LNCAP (cell line): ENCODE data around the gene DOCK4.

ENCODE experiments used
- TF ChIP-seq, protein P1 (sequence below): fragments of 450-650 bp; IDR thresholded peaks from 2 replicates; pipeline ENCODE4 v1.5.1; 2017; ENCODE audit warnings: mild to moderate bottlenecking

DOCK4 gene

DNA sequence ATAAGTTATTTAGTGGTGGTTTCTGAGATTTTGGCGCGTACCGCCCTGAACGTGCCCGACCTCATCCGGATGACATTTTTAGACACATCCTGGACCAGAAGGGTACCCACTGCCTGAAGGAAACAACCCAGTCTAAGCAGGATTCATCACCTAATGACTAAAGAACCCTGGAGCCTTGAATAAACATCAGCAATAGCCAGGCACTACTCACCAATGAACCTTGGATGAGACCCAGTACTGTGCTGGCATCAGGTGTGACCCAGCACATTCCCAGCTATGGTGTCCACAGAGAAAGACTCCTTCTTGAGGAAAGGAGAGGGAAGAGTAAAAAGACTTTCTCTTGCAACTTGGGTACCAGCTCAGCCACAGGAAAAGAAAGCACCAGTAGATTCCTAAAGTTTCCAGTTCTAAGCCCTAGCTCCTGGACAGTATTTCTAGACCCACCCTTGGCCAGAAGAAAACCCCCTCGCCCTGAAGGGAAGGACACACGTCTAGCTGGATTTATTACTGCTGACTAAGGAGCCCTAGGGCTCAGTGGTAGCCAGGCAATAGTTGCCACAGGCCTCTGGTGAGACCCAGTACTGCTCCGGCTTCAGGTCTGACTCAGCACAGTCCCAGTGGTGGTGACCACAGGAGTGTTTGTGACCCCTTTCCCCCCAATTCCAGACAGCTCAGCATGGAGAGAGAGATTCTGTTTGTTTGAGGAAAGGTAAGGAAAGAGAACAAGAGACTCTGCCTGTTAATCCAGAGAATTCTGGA lies 32.8 kb upstream of the DOCK4 start:
- TF ChIP-seq, protein P1, sequence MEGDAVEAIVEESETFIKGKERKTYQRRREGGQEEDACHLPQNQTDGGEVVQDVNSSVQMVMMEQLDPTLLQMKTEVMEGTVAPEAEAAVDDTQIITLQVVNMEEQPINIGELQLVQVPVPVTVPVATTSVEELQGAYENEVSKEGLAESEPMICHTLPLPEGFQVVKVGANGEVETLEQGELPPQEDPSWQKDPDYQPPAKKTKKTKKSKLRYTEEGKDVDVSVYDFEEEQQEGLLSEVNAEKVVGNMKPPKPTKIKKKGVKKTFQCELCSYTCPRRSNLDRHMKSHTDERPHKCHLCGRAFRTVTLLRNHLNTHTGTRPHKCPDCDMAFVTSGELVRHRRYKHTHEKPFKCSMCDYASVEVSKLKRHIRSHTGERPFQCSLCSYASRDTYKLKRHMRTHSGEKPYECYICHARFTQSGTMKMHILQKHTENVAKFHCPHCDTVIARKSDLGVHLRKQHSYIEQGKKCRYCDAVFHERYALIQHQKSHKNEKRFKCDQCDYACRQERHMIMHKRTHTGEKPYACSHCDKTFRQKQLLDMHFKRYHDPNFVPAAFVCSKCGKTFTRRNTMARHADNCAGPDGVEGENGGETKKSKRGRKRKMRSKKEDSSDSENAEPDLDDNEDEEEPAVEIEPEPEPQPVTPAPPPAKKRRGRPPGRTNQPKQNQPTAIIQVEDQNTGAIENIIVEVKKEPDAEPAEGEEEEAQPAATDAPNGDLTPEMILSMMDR: no peak

DNA sequence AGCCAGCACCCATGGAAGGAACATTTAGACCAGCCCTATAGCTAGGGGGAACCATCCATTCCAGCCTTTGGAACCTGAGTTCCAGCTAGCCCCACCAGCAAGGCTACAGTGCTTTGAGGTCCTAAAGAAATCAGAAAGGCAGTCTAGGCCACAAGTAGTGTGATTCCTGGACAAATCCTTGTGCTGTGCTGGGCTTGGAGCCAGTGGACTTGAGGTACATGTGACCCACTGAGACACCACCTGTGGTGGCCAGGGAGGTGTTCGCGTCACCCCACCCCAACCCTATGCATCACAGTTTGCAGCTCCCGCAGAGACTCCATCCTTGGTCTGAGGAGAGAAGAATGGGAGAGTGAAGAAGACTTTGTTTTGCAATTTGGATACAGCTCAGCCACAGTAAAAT lies 32.1 kb upstream of the DOCK4 start:
- TF ChIP-seq, protein P1: no peak

DNA sequence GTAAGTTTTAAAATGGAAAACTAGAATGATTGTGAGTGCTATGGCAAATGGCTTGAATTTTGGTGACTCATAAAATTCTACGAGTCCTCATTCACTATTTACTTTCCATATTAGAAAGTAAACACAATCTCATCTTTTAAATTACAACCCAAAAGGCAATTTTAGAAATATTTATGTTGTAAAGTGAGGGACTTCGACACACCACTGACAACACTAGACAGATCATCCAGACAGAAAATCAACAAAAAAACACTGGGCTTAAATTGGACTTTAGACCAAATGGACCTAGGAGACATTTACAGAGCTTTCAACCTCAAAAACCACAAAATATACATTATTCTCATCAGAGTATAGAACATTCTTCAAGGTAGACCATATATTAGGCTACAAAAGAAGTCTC lies 30.4 kb upstream of the DOCK4 start:
- TF ChIP-seq, protein P1: no peak

DNA sequence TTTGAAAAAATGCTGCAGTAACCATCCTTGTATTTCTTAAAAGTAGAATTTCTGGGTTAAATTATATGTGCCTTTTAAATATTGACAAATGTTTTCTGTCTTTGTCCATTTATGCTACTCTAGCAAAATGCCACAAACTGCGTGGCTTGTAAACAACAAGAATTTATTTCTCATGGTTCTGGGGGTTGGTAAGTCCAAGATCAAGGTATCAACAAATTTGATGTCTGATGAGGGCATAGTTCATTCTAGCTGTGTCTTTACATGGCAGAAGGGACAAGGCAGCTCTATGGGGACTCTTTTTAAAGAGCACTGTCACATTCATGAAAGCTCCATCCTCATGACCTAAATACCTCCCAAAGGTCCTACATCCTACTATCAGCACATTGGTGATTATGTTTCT lies 27.9 kb upstream of the DOCK4 start:
- TF ChIP-seq, protein P1: no peak

DNA sequence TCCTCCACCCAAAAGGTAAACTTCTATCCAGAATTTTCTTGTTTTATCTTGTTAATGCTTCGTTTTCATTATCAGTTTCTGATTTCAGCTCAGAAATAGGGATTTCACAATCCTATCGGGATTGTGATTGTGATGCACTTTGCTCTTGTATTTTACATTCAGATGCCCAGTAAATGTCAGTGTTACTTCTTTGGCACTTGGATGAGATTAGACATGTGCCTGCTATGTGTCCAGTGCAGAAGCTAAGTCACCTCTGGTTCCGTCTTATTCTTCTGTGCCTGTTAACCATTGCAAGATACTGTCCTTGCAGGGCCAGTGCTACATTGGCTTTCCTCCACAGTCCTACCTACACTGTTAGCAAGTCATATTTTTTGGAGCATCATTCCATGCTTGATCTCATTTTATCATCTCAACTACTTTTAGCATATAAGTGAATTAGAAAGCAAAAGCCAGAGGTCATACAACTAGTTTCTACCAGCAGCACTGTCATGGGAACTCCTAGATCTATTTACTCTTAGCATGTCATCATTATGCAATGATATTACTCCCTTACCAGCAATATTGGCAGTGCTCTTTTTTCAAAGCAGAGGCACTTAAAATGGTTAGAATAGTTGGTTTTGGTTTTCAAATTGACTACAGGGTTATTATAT lies 27.0 kb upstream of the DOCK4 start:
- TF ChIP-seq, protein P1: no peak

DNA sequence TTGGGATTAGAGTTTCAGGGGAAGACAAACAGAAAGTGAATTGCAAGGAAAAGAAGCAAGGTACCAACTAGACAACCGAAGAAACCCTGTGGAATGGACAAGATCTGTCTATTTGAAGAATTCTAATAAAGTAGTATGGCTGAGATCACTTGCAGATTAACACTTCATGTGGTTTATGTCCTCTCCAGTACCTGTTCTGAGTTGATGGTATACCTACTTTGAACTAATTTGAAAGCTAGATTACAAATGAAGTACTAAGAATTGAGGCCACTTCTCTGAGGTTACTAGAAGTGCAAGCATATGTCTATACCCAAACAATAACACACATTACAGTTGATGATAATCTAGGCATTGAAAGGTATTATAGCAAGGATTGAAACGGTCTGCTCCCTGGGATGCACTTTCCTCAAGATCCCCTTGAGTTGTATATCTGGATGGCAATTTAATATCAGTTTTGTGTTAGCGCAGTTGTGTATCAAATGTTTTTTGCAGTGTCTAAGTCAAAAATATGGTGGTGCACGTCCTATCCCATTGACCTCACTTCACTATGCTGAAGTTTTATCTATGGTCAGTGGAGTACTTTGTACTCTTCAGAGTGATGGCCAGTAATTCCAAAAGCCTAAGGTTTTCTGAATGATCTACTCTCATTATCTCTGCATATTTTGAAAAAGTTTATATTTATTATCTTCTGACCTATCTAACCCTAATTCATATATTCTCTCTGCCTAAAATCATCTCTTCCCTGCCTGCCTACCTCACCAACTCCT lies 26.2 kb upstream of the DOCK4 start:
- TF ChIP-seq, protein P1: no peak

DNA sequence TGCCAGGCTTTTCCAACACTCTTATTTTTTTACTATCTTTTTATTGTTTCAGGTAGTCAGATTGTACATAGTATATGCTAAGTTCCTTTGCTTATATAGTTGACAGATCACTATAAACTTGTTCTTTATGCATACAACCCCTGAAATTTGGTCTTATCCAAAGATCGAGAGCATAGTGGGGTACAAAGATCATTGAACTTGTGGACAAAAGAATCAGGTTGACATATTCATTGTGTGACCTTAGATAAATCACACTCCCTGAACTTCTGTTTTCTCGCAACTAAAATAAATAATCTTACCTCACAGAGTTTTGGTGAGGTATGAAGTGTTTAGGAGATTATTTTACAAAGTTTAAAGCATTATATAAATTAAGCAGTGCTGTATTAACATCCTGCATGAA lies 22.4 kb upstream of the DOCK4 start:
- TF ChIP-seq, protein P1: no peak
